Measurements from ENCODE around the gene SMYD2.

Gene SMYD2

GRCh38 chr1:214281720-214282629 lies 1.0 kb downstream of the SMYD2 start:
- H3K27me3 Mint-ChIP-seq = peaks cover 1% of the 10 kb centered on the region
- H3K4me1 Mint-ChIP-seq (ENCODE audit: low read depth) = peaks cover 33% of the 10 kb centered on the region
- H3K4me3 Mint-ChIP-seq = peak overlapping the region; percentile 85
- peaks cover 16% of the 10 kb centered on the region for H3K36me3 Mint-ChIP-seq (ENCODE audit: low read depth)
- intact Hi-C loops (cut with micrococcal nuclease) = no loop called here
- peak overlapping the region; percentile 89 for H3K27ac Mint-ChIP-seq
- H3K9me3 Mint-ChIP-seq = no peaks in the 10 kb centered on the region

DNA sequence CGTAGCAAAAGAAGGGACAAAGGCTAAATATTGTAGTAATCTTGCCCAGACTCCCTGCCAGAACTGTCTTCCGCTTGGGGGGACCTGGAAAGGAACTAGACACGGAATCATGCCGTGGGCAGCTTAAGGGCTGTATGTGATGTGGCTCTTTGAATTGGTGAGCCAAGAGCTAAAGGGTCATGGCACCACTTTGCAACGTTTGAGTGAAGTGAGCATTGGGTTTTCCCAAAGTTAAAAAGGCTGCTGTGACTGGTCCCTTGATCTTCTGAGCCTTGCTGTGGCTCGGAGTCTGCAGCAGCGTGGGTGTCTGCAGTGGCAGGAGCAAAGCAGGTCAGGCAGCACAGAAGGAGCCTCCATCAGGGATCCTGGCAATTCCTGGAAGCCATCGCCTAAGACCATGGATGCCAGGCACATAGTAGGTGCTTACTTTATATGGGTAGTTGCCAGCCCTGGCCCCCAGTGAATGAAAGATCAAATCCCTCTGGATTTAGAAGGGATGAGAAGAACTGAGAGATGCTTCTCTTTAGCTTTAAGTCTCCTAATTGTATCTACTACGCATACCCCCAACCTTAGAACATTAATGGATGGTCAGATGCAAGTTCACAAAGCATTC lies 1.8 kb downstream of the SMYD2 start:
- intact Hi-C loops (cut with micrococcal nuclease) = no loop called here
- Mint-ChIP-seq H3K27ac (no peak overlapping the region), H3K36me3 (ENCODE audit: low read depth) (peaks cover 16% of the 10 kb centered on the region), H3K9me3 (no peaks in the 10 kb centered on the region), H3K4me1 (ENCODE audit: low read depth) (peaks cover 30% of the 10 kb centered on the region), H3K4me3 (no peak overlapping the region), H3K27me3 (no peaks in the 10 kb centered on the region)

- intact Hi-C loops (cut with micrococcal nuclease) = no loop called here
- peaks cover 10% of the 10 kb centered on the region for H3K36me3 Mint-ChIP-seq (ENCODE audit: low read depth)
- no peaks in the 10 kb centered on the region for H3K9me3 Mint-ChIP-seq
- H3K4me3 Mint-ChIP-seq = no peak overlapping the region
- no peak overlapping the region for H3K27ac Mint-ChIP-seq
- peaks cover 21% of the 10 kb centered on the region for H3K4me1 Mint-ChIP-seq (ENCODE audit: low read depth)
- no peaks in the 10 kb centered on the region for H3K27me3 Mint-ChIP-seq
Observed at GRCh38 chr1:214285610-214286440, 4.9 kb downstream of the SMYD2 start.

DNA sequence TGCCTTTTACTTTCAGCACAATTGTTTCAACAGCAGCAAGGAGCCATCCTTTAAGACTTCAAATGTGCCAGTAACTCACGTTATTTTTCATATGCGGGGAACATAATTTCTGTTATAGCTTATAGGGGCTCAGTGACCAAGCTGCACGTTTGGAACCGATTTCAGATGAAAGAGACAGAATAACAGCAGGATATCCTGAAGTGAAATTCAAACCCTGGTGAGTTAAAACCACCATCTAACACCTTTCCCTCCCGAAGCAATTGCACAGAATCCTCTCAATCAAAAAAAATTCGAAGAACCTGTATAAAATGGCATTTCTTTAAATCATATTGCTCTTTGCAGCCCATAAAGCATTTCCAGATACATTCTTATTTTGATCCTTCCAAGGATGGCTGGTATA lies 6.9 kb downstream of the SMYD2 start:
- intact Hi-C loops (cut with micrococcal nuclease) = no loop called here

GRCh38 chr1:214289574-214290272 lies 8.8 kb downstream of the SMYD2 start:
- H3K4me1 Mint-ChIP-seq (ENCODE audit: low read depth) = peaks cover 17% of the 10 kb centered on the region
- intact Hi-C loops (cut with micrococcal nuclease) = no loop called here
- H3K4me3 Mint-ChIP-seq = no peak overlapping the region
- H3K27ac Mint-ChIP-seq = no peak overlapping the region
- H3K27me3 Mint-ChIP-seq = no peaks in the 10 kb centered on the region
- H3K9me3 Mint-ChIP-seq = no peaks in the 10 kb centered on the region
- H3K36me3 Mint-ChIP-seq (ENCODE audit: low read depth) = no peaks in the 10 kb centered on the region

More for the DNA sequence above, 6.9 kb downstream of the SMYD2 start:
- Mint-ChIP-seq H3K9me3 (no peaks in the 10 kb centered on the region), H3K4me3 (no peak overlapping the region), H3K4me1 (ENCODE audit: low read depth) (peaks cover 18% of the 10 kb centered on the region), H3K27ac (no peak overlapping the region), H3K36me3 (ENCODE audit: low read depth) (no peaks in the 10 kb centered on the region), H3K27me3 (no peaks in the 10 kb centered on the region)

GRCh38 chr1:214290424-214291037 lies 9.6 kb downstream of the SMYD2 start:
- H3K4me1 Mint-ChIP-seq (ENCODE audit: low read depth) = peaks cover 17% of the 10 kb centered on the region
- H3K4me3 Mint-ChIP-seq = no peak overlapping the region
- intact Hi-C loops (cut with micrococcal nuclease) = no loop called here
- no peaks in the 10 kb centered on the region for H3K9me3 Mint-ChIP-seq
- no peak overlapping the region for H3K27ac Mint-ChIP-seq
- H3K27me3 Mint-ChIP-seq = no peaks in the 10 kb centered on the region
- H3K36me3 Mint-ChIP-seq (ENCODE audit: low read depth) = no peaks in the 10 kb centered on the region

- H3K9me3 Mint-ChIP-seq = no peaks in the 10 kb centered on the region
- no peak overlapping the region for H3K4me3 Mint-ChIP-seq
- H3K27ac Mint-ChIP-seq = no peak overlapping the region
- intact Hi-C loops (cut with micrococcal nuclease) = no loop called here
- H3K4me1 Mint-ChIP-seq (ENCODE audit: low read depth) = peaks cover 22% of the 10 kb centered on the region
- no peaks in the 10 kb centered on the region for H3K36me3 Mint-ChIP-seq (ENCODE audit: low read depth)
- H3K27me3 Mint-ChIP-seq = no peaks in the 10 kb centered on the region
Observed at GRCh38 chr1:214292322-214292721, 11.4 kb downstream of the SMYD2 start.

DNA sequence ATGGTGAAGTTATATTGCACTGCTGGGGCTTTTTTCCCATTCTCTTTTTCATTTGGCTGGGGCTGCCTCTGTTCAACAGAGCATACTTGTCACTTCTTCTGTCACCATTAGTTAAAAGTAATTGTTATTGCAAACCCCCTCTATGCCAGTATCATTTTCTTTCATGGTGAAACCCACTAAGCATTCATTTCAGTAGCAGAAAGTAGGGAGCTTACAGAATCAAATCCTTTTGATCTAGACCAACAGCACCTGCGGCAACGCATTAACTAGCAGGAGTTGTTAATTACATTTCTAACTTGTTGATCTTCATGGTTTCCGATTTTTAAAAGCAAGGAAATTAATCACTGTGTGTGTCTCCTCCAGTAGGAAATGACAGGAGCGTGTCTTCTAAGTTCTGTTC lies 15.0 kb downstream of the SMYD2 start:
- Mint-ChIP-seq H3K9me3 (no peaks in the 10 kb centered on the region), H3K27ac (no peak overlapping the region), H3K4me3 (no peak overlapping the region), H3K36me3 (ENCODE audit: low read depth) (no peaks in the 10 kb centered on the region), H3K4me1 (ENCODE audit: low read depth) (peaks cover 17% of the 10 kb centered on the region), H3K27me3 (no peaks in the 10 kb centered on the region)
- intact Hi-C loops (cut with micrococcal nuclease) = no loop called here

GRCh38 chr1:214296860-214297745 lies 16.1 kb downstream of the SMYD2 start:
- intact Hi-C loops (cut with micrococcal nuclease) = no loop called here
- no peak overlapping the region for H3K4me3 Mint-ChIP-seq

GRCh38 chr1:214300149-214300780 lies 19.3 kb downstream of the SMYD2 start:
- Mint-ChIP-seq H3K27me3 (no peaks in the 10 kb centered on the region), H3K36me3 (ENCODE audit: low read depth) (no peaks in the 10 kb centered on the region), H3K4me1 (ENCODE audit: low read depth) (peaks cover 6% of the 10 kb centered on the region), H3K27ac (no peak overlapping the region), H3K9me3 (no peaks in the 10 kb centered on the region), H3K4me3 (no peak overlapping the region)
- intact Hi-C loops (cut with micrococcal nuclease) = no loop called here

More at GRCh38 chr1:214296860-214297745, 16.1 kb downstream of the SMYD2 start:
- Mint-ChIP-seq H3K9me3 (no peaks in the 10 kb centered on the region), H3K27me3 (no peaks in the 10 kb centered on the region), H3K4me1 (ENCODE audit: low read depth) (peaks cover 15% of the 10 kb centered on the region), H3K27ac (no peak overlapping the region), H3K36me3 (ENCODE audit: low read depth) (no peaks in the 10 kb centered on the region)

GRCh38 chr1:214301526-214301925 lies 20.6 kb downstream of the SMYD2 start:
- H3K36me3 Mint-ChIP-seq (ENCODE audit: low read depth) = no peaks in the 10 kb centered on the region
- no peaks in the 10 kb centered on the region for H3K27me3 Mint-ChIP-seq
- H3K4me1 Mint-ChIP-seq (ENCODE audit: low read depth) = peaks cover 3% of the 10 kb centered on the region
- H3K27ac Mint-ChIP-seq = no peak overlapping the region
- H3K4me3 Mint-ChIP-seq = no peak overlapping the region
- H3K9me3 Mint-ChIP-seq = no peaks in the 10 kb centered on the region
- intact Hi-C loops (cut with micrococcal nuclease) = no loop called here
